SW480 (cell line): ENCODE data around the gene AP1S3.
"Not testable (repeated sequence)": the region's sequence is repeated elsewhere in the genome, so short reads cannot be mapped to it uniquely, and the experiment has no call there.

Experiments
- DNase-seq: peaks from one replicate; pipeline ENCODE4 v3.0.0-alpha.2; 2016; ENCODE audit warnings: low spot score

The AP1S3 gene

GRCh38 chr2:223853425-223853837, 16.0 kb upstream of the AP1S3 start:
- no peak for DNase-seq

GRCh38 chr2:223852281-223852795, 15.0 kb upstream of the AP1S3 start:
- DNase-seq: no peak

- DNase-seq: no peak
Observed at GRCh38 chr2:223847410-223847809, 10.0 kb upstream of the AP1S3 start.

DNA sequence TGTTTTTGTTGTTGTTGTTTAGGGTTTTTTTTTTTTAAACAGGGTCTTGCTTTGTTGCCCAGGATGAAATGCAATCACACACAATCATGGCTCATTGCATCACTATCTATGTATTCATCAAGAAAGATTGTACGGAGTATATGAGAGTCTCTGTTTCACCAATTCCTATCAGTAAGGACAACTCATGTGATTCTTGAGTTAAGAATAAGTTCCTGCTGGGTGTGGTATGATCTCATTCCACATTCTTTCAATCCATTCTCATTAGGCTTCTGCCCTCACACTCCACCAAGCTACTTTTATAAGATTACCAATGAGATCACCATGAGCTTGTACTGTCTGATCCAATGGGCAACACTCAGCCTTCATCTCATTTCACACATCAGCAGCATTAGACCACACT, 9.1 kb upstream of the AP1S3 start:
- no peak for DNase-seq

DNA sequence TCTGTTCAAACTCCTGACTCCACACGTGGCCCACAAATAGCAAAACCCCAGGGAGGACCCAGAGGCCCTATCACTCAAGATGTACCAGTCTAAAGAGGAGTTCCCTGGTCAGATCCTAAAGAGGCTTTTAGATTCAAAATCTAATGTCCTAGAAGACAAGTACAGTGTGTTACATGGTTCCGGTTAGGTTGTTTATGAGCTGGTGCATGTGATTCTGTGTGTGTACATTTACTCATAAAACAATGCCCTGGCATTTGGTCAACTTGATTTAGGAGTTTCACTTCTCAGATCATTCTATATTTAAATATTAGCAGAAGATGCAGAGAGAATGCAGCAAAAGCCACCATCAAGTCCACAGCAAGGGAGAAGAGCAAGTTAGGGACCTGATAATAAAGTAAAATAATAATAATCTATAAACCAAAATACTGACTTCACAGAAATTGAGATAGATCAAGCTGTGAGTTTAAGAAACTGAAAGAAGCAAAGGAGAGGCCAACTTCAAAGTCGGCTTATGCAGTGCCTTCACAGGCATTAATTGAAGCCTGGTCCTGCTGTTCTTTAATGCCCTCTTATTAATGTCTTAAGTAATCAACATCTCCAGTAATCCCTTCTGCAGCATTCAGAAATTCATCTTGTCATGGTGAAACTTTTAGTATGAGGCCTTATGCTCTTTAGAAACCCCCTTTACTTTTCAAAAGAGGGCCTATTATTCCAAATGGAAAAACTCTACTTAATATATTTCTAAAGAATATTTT, 4.2 kb upstream of the AP1S3 start:
- DNase-seq: no peak

GRCh38 chr2:223835701-223836532, 1.5 kb downstream of the AP1S3 start:
- DNase-seq: no peak

GRCh38 chr2:223834431-223834830, 3.0 kb downstream of the AP1S3 start:
- DNase-seq: no peak

DNA sequence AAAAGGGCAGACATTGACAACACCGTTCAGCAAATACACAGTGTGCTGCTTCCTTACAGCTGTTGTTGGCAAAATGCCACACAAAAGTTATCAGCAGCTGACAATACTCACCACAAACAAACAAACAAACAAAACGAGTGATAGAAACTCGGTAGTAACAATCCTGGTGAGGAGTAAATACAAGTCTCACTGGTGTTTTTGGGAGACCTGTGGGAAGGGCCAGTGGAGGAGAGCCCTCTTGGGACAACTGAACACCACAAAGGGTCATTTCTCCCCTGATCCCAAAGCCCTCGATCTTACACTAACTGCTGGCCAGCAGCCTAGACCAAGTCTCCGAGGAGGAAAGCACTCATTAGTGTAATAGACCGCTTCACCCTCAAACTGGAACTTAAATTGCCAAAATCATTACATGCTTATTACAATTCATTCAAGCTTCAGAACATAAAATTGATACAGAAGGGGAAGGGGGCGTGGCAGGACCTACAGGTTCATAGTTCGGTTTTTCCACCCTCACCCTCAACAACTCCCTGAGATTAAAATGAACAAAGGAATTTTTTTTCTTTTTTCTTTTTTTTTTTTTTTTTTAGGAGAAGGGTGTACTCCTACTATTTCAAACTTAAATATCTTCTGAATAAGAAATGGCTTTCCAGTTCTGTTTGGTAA, 5.0 kb downstream of the AP1S3 start:
- DNase-seq: no peak

DNA sequence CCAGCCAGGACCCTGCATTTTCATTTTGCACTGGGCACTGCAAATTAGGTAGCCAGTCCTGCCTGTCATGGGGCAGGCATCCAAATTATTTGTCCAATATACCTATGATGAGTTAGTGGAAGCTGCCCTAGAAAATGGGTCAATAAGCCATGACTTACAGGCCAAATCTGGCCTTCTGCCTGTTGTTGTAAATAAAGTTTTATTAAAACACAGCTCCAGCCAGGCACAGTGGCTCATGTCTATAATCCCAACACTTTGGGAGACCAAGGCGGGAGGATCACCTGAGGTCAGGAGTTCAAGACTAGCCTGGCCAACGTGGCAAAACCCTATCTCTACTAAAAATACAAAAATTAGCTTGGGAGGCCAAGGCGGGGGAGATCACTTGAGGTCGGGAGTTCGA, 8.3 kb downstream of the AP1S3 start:
- DNase-seq: no peak

- no peak for DNase-seq
Observed at GRCh38 chr2:223828314-223828713, 9.1 kb downstream of the AP1S3 start.

GRCh38 chr2:223826995-223827394, 10.4 kb downstream of the AP1S3 start:
- DNase-seq: no peak

GRCh38 chr2:223824301-223824700, 13.1 kb downstream of the AP1S3 start:
- no peak for DNase-seq

DNA sequence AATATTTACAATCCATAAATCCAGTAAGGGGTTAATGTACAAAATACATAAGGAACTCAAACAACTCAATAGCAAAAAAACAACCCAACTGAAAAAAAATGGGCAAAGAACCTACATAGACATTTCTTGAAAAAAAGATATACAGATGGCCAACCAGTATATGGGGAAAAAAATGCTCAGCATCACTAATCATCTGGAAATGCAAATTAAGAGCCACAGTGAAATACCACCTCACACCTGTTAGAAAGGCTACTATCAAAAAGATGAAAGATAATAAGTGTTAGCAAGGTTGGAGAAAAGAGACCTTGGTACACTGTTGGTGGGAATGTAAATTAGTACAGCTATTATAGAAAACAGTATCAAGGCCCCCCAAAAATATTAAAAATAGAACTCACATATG, 14.6 kb downstream of the AP1S3 start:
- no peak for DNase-seq

GRCh38 chr2:223820549-223820948, 16.8 kb downstream of the AP1S3 start:
- DNase-seq: no peak

DNA sequence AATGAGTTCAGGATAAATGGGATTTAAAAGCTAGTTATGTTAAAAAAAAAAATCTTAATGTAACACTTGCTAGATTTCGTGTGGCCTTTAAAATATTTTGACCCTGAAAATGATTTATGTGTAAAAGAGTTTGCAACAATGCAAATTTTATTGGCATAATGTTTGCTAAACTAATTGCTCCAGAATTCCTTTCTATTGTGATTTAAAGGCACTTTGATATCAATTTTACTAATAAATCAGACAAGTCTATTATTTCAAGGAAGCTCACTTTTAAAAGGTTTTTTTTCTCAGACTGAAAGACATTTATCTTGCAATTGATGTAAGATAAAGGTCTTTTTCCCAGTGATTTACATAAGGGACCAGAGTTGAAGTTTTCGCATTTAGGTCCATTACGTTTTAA, 17.5 kb downstream of the AP1S3 start:
- no peak for DNase-seq

- no peak for DNase-seq
Observed at GRCh38 chr2:223815884-223816570, 21.4 kb downstream of the AP1S3 start.

DNA sequence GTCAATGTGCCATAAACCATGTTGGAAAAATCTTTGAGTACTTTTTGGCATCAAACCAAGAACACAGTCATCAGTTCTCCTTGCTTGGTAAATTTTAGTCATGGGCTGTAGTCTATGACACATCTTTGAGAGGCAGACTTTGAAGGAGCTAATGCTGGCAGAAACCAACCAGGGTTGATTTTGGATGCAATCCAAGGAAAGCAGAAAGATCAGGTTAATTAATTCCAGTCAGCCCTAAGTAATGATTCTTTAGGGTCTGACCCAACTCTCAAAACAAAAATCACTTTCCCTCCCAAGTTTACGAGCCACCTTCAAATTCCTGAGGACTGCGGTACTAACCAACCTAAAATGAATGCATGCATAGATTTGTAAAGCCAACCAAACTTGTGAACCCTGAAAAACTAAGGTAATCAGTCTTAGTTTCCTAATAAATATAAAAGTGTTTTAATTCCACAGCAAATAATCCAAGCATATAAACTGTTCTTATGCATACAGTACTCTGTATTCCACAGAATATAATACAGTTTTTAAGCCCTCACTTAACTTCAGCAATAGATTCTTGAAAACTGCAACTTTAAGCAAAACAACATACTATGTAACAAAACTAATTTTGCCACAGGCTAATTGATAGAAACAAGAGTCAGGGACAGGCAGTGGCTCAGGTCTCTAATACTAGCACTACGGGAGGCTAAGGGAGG, 22.0 kb downstream of the AP1S3 start:
- DNase-seq: no peak

GRCh38 chr2:223814764-223815163, 22.6 kb downstream of the AP1S3 start:
- not testable (repeated sequence) for DNase-seq

GRCh38 chr2:223813329-223813728, 24.1 kb downstream of the AP1S3 start:
- DNase-seq: no peak

GRCh38 chr2:223811757-223812156, 25.6 kb downstream of the AP1S3 start:
- no peak for DNase-seq

DNA sequence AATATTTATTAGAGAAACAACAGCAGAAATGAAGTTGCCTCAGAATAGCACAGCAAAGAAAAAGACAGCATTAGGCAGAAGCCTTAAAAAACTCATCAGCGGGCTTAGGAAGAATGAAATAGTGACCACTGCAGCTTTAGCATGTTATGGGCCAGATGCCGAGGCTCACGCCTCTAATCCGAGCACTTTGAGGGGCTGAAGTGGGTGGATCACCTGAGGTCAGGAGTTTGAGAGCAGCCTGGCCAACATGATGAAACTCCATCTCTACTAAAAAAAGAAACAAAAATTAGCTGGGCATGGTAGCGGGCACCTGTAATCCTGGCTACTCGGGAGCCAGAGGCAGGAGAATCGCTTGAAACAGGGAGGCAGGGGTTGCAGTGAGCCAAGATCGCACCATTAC, 32.4 kb downstream of the AP1S3 start:
- DNase-seq: no peak
